ENCODE data around the gene STX11.

DNA sequence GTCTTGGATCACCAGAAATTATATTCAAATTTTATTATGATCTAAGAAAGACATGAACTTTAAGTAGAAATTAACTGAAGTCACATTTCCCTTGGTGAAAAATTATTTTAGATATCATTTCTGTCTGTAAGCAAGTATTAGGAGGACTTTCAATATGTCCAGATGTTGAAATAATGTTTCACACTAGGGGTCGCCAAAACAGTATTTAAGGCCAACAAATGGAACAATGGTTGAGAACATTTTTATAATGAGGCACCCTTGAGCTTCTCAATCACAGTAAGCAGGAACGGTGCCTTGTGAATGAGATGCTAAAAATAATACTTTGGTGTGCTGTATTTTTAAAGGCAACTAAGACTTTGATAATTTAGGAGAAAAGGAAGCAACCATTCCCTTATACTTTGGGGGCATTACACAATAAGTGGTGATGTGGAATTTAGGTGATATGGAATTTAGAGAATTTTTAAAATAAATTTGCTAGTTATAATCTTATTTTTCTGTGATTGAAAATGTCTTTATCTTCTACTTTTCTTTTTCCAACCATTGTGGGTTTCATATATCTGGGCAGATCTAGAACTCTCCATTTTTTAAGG is 45.3 kb upstream of the STX11 start:
- TF ChIP-seq, protein P1, sequence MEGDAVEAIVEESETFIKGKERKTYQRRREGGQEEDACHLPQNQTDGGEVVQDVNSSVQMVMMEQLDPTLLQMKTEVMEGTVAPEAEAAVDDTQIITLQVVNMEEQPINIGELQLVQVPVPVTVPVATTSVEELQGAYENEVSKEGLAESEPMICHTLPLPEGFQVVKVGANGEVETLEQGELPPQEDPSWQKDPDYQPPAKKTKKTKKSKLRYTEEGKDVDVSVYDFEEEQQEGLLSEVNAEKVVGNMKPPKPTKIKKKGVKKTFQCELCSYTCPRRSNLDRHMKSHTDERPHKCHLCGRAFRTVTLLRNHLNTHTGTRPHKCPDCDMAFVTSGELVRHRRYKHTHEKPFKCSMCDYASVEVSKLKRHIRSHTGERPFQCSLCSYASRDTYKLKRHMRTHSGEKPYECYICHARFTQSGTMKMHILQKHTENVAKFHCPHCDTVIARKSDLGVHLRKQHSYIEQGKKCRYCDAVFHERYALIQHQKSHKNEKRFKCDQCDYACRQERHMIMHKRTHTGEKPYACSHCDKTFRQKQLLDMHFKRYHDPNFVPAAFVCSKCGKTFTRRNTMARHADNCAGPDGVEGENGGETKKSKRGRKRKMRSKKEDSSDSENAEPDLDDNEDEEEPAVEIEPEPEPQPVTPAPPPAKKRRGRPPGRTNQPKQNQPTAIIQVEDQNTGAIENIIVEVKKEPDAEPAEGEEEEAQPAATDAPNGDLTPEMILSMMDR (IDR thresholded peaks at IDR 0.05): peak; percentile 73
- TF ChIP-seq CBX2 (IDR thresholded peaks at IDR 0.05; ENCODE audit: borderline replicate concordance, low read depth) (no peak), POLR2A (IDR thresholded peaks at IDR 0.05; ENCODE audit: low read length) (no peak), HOXB13 (CRISPR knock-in tag; IDR thresholded peaks at IDR 0.05; ENCODE audit: low read depth) (no peak), HOXB5 (CRISPR knock-in tag; IDR thresholded peaks at IDR 0.05) (no peak), SREBF2 (IDR thresholded peaks at IDR 0.05) (no peak), EP300 (IDR thresholded peaks at IDR 0.05) (no peak)

All from A549 (cell line).